Measurements from ENCODE around the gene MAT2A.
"Not testable (repeated sequence)": the region's sequence is repeated elsewhere in the genome, so short reads cannot be mapped to it uniquely, and the experiment has no call there.

MAT2A gene

DNA sequence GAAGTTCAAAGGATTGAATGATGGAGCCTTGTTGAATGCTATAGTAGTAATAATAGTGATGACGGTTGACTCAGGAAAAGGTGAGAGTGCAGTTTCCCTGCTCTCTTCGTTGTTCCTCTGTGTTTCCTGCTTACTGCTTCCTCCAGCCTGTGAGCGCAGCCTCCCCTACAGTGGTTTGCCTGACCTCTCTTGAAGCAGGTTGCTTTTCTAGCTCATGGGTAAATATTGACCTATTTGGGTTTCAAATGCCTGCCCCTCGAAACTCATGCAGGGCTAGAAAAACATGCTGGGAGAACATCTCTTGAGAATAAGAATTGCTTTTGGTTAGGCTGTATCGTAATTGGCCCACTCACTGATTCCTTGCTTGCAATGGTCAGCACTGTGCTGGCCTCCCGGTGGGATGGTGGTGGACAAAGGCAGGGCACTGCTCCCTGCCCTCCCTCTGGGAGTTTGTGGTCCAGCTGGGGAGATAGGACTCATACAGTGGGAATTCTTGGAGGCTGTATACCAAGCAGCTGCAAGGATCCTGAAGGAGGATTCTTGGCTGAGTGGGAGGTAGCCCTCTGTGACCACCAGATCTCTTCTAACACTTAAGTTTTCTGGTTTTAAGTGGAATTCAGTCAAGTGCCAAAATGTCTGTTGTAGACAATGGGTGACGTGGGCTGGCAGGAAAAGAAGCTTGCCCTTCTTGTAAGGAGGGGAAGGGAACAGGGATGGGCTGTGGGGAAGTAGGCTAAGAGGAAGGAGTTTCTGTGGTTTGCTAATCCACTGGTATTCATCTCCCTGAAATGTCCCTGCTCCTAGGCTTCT lies 51.2 kb downstream of the MAT2A start:
- ChIA-PET CTCF (no interaction called here), POLR2A (interaction anchor here (1.2 to 1.4 kb wide), 3 partner anchors 13 to 51 kb away, joined by 4 to 7 read pairs (median 4); partner anchors contain the start of genes C2orf68, MAT2A and TMEM150A)
- no peak for DNase-seq (ENCODE audit: extremely low spot score)
- no peak for TF ChIP-seq SUZ12 (IDR thresholded peaks at IDR 0.05)
- no peak for TF ChIP-seq FOXA1 (IDR thresholded peaks at IDR 0.05)
- no peak for TF ChIP-seq FOXK2 (IDR thresholded peaks at IDR 0.05)
- no peak for TF ChIP-seq CTBP1 (IDR thresholded peaks at IDR 0.05; ENCODE audit: borderline replicate concordance)
- no peak for TF ChIP-seq TARDBP (IDR thresholded peaks at IDR 0.05)

DNA sequence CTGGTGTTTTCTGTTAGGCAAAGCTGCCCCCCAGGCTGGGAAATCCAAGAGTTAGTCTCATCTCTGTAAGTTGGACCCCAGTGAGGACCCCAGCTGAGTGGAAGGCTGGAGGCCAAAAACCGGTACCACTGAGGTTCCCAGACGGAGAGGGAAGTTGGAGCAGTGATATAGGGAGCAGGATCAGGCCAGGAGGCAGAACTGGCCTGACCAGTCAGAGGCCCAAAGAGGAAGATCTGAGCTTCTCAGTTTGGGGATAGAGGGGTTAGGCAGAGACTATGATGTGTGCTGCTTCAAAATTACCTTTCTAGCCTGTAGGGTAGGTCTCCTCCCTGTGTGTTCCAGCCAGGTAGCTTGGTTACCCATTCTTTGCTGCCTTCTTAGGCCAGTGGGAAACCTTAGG lies 52.0 kb downstream of the MAT2A start:
- TF ChIP-seq FOXA1 (IDR thresholded peaks at IDR 0.05) (no peak), ELF4 (IDR thresholded peaks at IDR 0.05) (no peak), ARNT (IDR thresholded peaks at IDR 0.05) (no peak), SP1 (IDR thresholded peaks at IDR 0.05) (no peak), ZNF384 (IDR thresholded peaks at IDR 0.05) (no peak)
- ChIA-PET POLR2A (interaction anchor here (1.2 to 1.4 kb wide), 3 partner anchors 12 to 52 kb away, joined by 4 to 7 read pairs (median 4); partner anchors contain the start of genes C2orf68, MAT2A and TMEM150A), CTCF (no interaction called here)
- no peak for DNase-seq (ENCODE audit: extremely low spot score)

- DNase-seq (ENCODE audit: extremely low spot score) = no peak
- TF ChIP-seq BHLHE40 (IDR thresholded peaks at IDR 0.05; ENCODE audit: borderline replicate concordance) (no peak), TARDBP (IDR thresholded peaks at IDR 0.05) (no peak), HDGF (IDR thresholded peaks at IDR 0.05; ENCODE audit: borderline replicate concordance) (no peak), ELF4 (IDR thresholded peaks at IDR 0.05) (no peak), L3MBTL2 (conservative IDR thresholded peaks at IDR 0.05) (no peak)
- POLR2A ChIA-PET = interaction anchor here (1.2 to 1.4 kb wide), 3 partner anchors 11 to 53 kb away, joined by 4 to 7 read pairs (median 4); partner anchors contain the start of genes C2orf68, MAT2A and TMEM150A
- CTCF ChIA-PET = no interaction called here
Measured at GRCh38 chr2:85591563-85591962, 52.6 kb downstream of the MAT2A start.

GRCh38 chr2:85592299-85592698 lies 53.3 kb downstream of the MAT2A start:
- DNase-seq (ENCODE audit: extremely low spot score); CTCF ChIA-PET: not testable (repeated sequence)
- POLR2A ChIA-PET = interaction anchor here (0.9 kb wide), 1 partner anchor 14 kb away, joined by 4 read pairs; no protein-coding TSS in a partner anchor

DNA sequence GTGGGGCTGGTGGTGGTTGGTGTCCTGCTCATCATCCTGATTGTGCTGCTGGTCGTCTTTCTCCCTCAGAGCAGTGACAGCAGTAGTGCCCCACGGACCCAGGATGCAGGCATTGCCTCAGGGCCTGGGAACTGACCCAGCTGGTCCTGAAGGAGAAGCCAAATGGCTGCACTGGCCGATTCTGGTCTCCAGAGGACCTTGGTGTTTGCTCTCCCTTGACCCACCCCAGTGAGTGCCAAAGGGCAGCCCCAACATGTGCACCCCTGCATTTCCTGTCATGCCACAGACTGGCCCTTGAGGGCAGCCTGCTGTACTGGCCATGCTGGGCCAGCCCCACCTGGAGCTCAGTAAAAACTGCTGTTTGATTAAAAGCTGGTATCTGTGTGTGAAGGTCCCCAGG lies 54.1 kb downstream of the MAT2A start:
- ChIA-PET POLR2A (interaction anchor here (0.6 to 3.2 kb wide), 3 partner anchors 7 to 24 kb away, joined by 3 to 28 read pairs (median 4); partner anchors contain the start of gene VAMP5), CTCF (no interaction called here)
- no peak for DNase-seq (ENCODE audit: extremely low spot score)
- TF ChIP-seq NFRKB (IDR thresholded peaks at IDR 0.05) = no peak
